H1 (cell line): ENCODE results near the gene KCTD2. TPM values are rescaled to one million over a fixed set of nuclear protein-coding genes. Genes with fewer than 3 reads are reported as not detected.

Experiments used
- CTCF ChIA-PET: fragments of 300-600 bp; sonication (Branson Sonifier 250); formaldehyde crosslinking; loops from one replicate; lab custom pipeline; 2021; ENCODE audit not compliant: partially characterized antibody; lab: Charles Lee
- POLR2A ChIA-PET: fragments of 300-600 bp; sonication (Branson Sonifier 250); formaldehyde crosslinking; loops from one replicate; lab custom pipeline; 2021; ENCODE audit warnings: inconsistent platforms; ENCODE audit not compliant: partially characterized antibody; lab: Charles Lee
- DNase-seq, 2 experiments: peaks; one replicate each; pipeline versions ENCODE4 v3.0.0 to v3.0.0-alpha.2; 2010 to 2022; ENCODE audit warnings: low spot score in 2 of 2, low read depth in 1 of 2, mixed read lengths in 1 of 2
- FAIRE-seq: peaks from 2 replicates; lab custom pipeline; 2011; peaks lifted over from hg19 to GRCh38; lab: Jason Lieb, UNC
- H2AFZ ChIP-seq: 2 replicates; pipeline ENCODE4 v1.8.1; 2012; ENCODE audit warnings: low read length, inconsistent platforms
- H2AK5ac ChIP-seq: 2 replicates; pipeline ENCODE4 v1.6.1; 2013; ENCODE audit warnings: low read depth, low read length
- H2BK120ac ChIP-seq: replicated peaks from 2 replicates; pipeline ENCODE3; 2013; ENCODE audit warnings: low read depth, low read length, inconsistent platforms
- H2BK12ac ChIP-seq: 2 replicates; pipeline ENCODE4 v1.6.1; 2013; ENCODE audit warnings: low read depth, low read length
- H2BK15ac ChIP-seq: 2 replicates; pipeline ENCODE4 v1.6.1; 2013; ENCODE audit warnings: low read length
- H2BK20ac ChIP-seq: 2 replicates; pipeline ENCODE4 v1.6.1; 2013; ENCODE audit warnings: low read length
- H2BK5ac ChIP-seq: 2 replicates; pipeline ENCODE4 v1.6.1; 2013; ENCODE audit warnings: low read depth, low read length
- H3K14ac ChIP-seq: 2 replicates; pipeline ENCODE4 v1.6.1; 2013; ENCODE audit warnings: inconsistent platforms; ENCODE audit not compliant: insufficient read length
- H3K18ac ChIP-seq: 2 replicates; pipeline ENCODE4 v1.6.1; 2013; ENCODE audit warnings: low read length; ENCODE audit errors: extremely low read depth
- H3K23ac ChIP-seq: 2 replicates; pipeline ENCODE4 v1.6.1; 2013; ENCODE audit warnings: inconsistent platforms; ENCODE audit not compliant: insufficient read length
- H3K23me2 ChIP-seq: 2 replicates; pipeline ENCODE4 v1.6.1; 2013; ENCODE audit warnings: low read depth, low read length
- H3K27ac ChIP-seq: 2 replicates; pipeline ENCODE4 v1.6.1; 2011; ENCODE audit warnings: low read depth, low read length, inconsistent platforms
- H3K27me3 ChIP-seq, 4 experiments: replicated peaks in 1 of 4; 1 replicate in 1 of 4; 2 replicates in 3 of 4; pipeline versions ENCODE4 v1.6.1 to v1.8.1; 2011 to 2013; ENCODE audit warnings: low read length in 3 of 4, mild to moderate bottlenecking in 3 of 4, inconsistent platforms in 2 of 4, mixed read lengths in 2 of 4, moderate library complexity in 1 of 4; ENCODE audit not compliant: control insufficient read depth in 3 of 4, insufficient read depth in 3 of 4; ENCODE audit errors: extremely low read depth in 1 of 4
- H3K36me3 ChIP-seq, 4 experiments: 2 replicates each; pipeline versions ENCODE4 v1.6.1 to v1.8.1; 2011 to 2013; ENCODE audit warnings: mild to moderate bottlenecking in 4 of 4, low read length in 3 of 4, moderate library complexity in 2 of 4, control low read depth in 1 of 4, inconsistent platforms in 1 of 4; ENCODE audit not compliant: insufficient read depth in 4 of 4, control insufficient read depth in 2 of 4
- H3K4ac ChIP-seq: replicated peaks from 2 replicates; pipeline ENCODE3; 2013; ENCODE audit warnings: low read length, low read depth, mixed read lengths, inconsistent platforms; ENCODE audit not compliant: insufficient read length
- H3K4me1 ChIP-seq, 4 experiments: replicated peaks in 1 of 4; 1 replicate in 1 of 4; 2 replicates in 3 of 4; pipeline versions ENCODE4 v1.6.1 to v1.8.1; 2011 to 2013; ENCODE audit warnings: low read length in 3 of 4, inconsistent platforms in 2 of 4, mixed read lengths in 1 of 4; ENCODE audit not compliant: insufficient read depth in 4 of 4, control insufficient read depth in 3 of 4
- H3K4me2 ChIP-seq, 2 experiments: 2 replicates each; pipeline versions ENCODE4 v1.6.1 to v1.8.1; 2011 to 2013; ENCODE audit warnings: low read depth in 2 of 2, low read length in 2 of 2, control low read depth in 1 of 2, inconsistent platforms in 1 of 2, mild to moderate bottlenecking in 1 of 2; ENCODE audit not compliant: insufficient read depth in 1 of 2
- H3K4me3 ChIP-seq, 4 experiments: fragments of 200-600, 300-600 bp in 1 of 4; sonication (generic), shearing (Covaris generic), sonication (Bioruptor Twin) in 1 of 4; 2 replicates each; pipeline versions ENCODE4 v1.5.1 to v1.8.1; 2011 to 2016; ENCODE audit warnings: low read length in 4 of 4, low read depth in 3 of 4, control low read depth in 2 of 4, inconsistent platforms in 2 of 4, mild to moderate bottlenecking in 2 of 4, mixed read lengths in 1 of 4, moderate library complexity in 1 of 4; ENCODE audit not compliant: insufficient read depth in 2 of 4; ENCODE audit errors: extremely low read depth in 1 of 4
- H3K56ac ChIP-seq: replicated peaks from 2 replicates; pipeline ENCODE3; 2013; ENCODE audit warnings: low read depth, mild to moderate bottlenecking, mixed read lengths, low read length, inconsistent platforms; ENCODE audit not compliant: insufficient read length
- H3K79me1 ChIP-seq: 2 replicates; pipeline ENCODE4 v1.6.1; 2013; ENCODE audit warnings: low read depth, low read length, control low read depth
- H3K79me2 ChIP-seq, 2 experiments: 2 replicates each; pipeline versions ENCODE4 v1.6.1 to v1.8.1; 2012 to 2013; ENCODE audit warnings: low read length in 2 of 2, mild to moderate bottlenecking in 2 of 2, inconsistent platforms in 1 of 2; ENCODE audit not compliant: insufficient read depth in 2 of 2, control insufficient read depth in 1 of 2
- H3K9ac ChIP-seq, 4 experiments: replicated peaks in 1 of 4; 1 replicate in 1 of 4; 2 replicates in 3 of 4; pipeline versions ENCODE4 v1.6.1 to v1.8.1; 2011 to 2013; ENCODE audit warnings: low read depth in 3 of 4, low read length in 3 of 4, control low read depth in 2 of 4, mild to moderate bottlenecking in 2 of 4, moderate library complexity in 2 of 4, inconsistent platforms in 1 of 4; ENCODE audit errors: extremely low read depth in 1 of 4
- H3K9me3 ChIP-seq, 2 experiments: 2 replicates each; pipeline versions ENCODE4 v1.6.1 to v1.8.1; 2012 to 2013; ENCODE audit warnings: mild to moderate bottlenecking in 2 of 2, moderate library complexity in 2 of 2, control low read depth in 1 of 2, inconsistent platforms in 1 of 2, low read depth in 1 of 2, low read length in 1 of 2, mixed read lengths in 1 of 2; ENCODE audit not compliant: insufficient read depth in 2 of 2
- H4K20me1 ChIP-seq, 2 experiments: replicated peaks in 1 of 2; 2 replicates each; pipeline versions ENCODE3 to v1.8.1; 2011 to 2013; ENCODE audit warnings: inconsistent platforms in 2 of 2, low read length in 2 of 2, mild to moderate bottlenecking in 1 of 2; ENCODE audit not compliant: insufficient read depth in 2 of 2, control insufficient read depth in 1 of 2
- H4K5ac ChIP-seq: 2 replicates; pipeline ENCODE4 v1.6.1; 2013; ENCODE audit warnings: low read length, low read depth, mixed read lengths, inconsistent platforms; ENCODE audit not compliant: insufficient read length
- H4K8ac ChIP-seq: 2 replicates; pipeline ENCODE4 v1.8.0; 2013; ENCODE audit warnings: mild to moderate bottlenecking, moderate library complexity, low read length, inconsistent platforms; ENCODE audit not compliant: insufficient read depth; ENCODE audit errors: extremely low read depth
- H4K91ac ChIP-seq: replicated peaks from 2 replicates; pipeline ENCODE3; 2013; ENCODE audit warnings: low read length, mixed read lengths, inconsistent platforms; ENCODE audit not compliant: insufficient read length
- BCL11A ChIP-seq, 2 experiments: IDR thresholded peaks; one replicate each; pipeline ENCODE4 v1.6.1; 2011; ENCODE audit warnings: low read depth in 2 of 2, low read length in 2 of 2, mild to moderate bottlenecking in 2 of 2
- CTBP2 ChIP-seq: IDR thresholded peaks from 2 replicates; pipeline ENCODE4 v1.7.0; 2011; ENCODE audit warnings: borderline replicate concordance, mild to moderate bottlenecking, moderate library complexity, mixed read lengths, low read length; ENCODE audit not compliant: insufficient read depth, insufficient read length
- CTCF ChIP-seq, 3 experiments: IDR thresholded peaks; 1 replicate in 2 of 3; 2 replicates in 1 of 3; pipeline versions ENCODE4 v1.5.1 to v1.6.1; 2011; ENCODE audit warnings: low read length in 3 of 3, mild to moderate bottlenecking in 3 of 3, inconsistent platforms in 2 of 3, low read depth in 1 of 3, moderate library complexity in 1 of 3; ENCODE audit not compliant: insufficient read depth in 1 of 3; ENCODE audit errors: control extremely low read depth in 1 of 3
- GABPA ChIP-seq: IDR thresholded peaks from 2 replicates; pipeline ENCODE4 v1.6.1; 2011; ENCODE audit warnings: mild to moderate bottlenecking, low read length, moderate library complexity, borderline replicate concordance; ENCODE audit not compliant: insufficient read depth
- MAFK ChIP-seq: IDR thresholded peaks from 2 replicates; pipeline ENCODE4 v1.6.1; 2012; ENCODE audit warnings: low read depth, mild to moderate bottlenecking, improper control_type of control experiment, low read length
- RXRA ChIP-seq: IDR thresholded peaks from 2 replicates; pipeline ENCODE4 v1.6.1; 2011; ENCODE audit warnings: low read depth, mild to moderate bottlenecking, low read length, moderate library complexity; ENCODE audit not compliant: insufficient read depth
- SP2 ChIP-seq: IDR thresholded peaks from 2 replicates; pipeline ENCODE4 v1.6.1; 2012; ENCODE audit warnings: mild to moderate bottlenecking, low read length, inconsistent platforms
- TAF1 ChIP-seq: IDR thresholded peaks from 2 replicates; pipeline ENCODE4 v1.6.1; 2011; ENCODE audit warnings: mild to moderate bottlenecking, low read depth, low read length
- WGBS, 2 experiments: shearing (Covaris generic) in 1 of 2; methylation state at CpG; one replicate each; pipeline versions ENCODE4 v1.1.6 to v1.1.7; 2013 to 2015; ENCODE audit warnings: low lambda C conversion rate in 2 of 2, mixed read lengths in 2 of 2, inconsistent platforms in 1 of 2, low coverage in 1 of 2, missing lambda C conversion rate in 1 of 2; ENCODE audit not compliant: insufficient replicate concordance in 2 of 2, insufficient coverage in 1 of 2, insufficient read length in 1 of 2; ENCODE audit errors: extremely low coverage in 1 of 2, missing lambda C conversion rate in 1 of 2; 5-methylcytosine and 5-hydroxymethylcytosine counted together
- polyA plus RNA-seq, 7 experiments: library from polyadenylated mRNA; depleted of rRNA in 3 of 7; stranded (reverse) in 5 of 7; unstranded in 2 of 7; fragments of >200 nt in 5 of 7; fragments of 200-250 nt in 2 of 7; gene quantifications; 1 replicate in 5 of 7; 2 replicates in 1 of 7; 4 replicates in 1 of 7; pipeline versions ENCODE4 v1.2.1 to v1.2.3, GENCODE V29; 2011 to 2013; ENCODE audit warnings: missing spikeins in 2 of 7, mixed read lengths in 2 of 7
- total RNA-seq: library from RNA; stranded (reverse); fragmentation: NEBNext Ultra II Directional; extraction: Animal tissue kit (Norgen Biotek cat#: 25700); gene quantifications from 2 replicates; pipeline ENCODE4 v1.2.1, GENCODE V29; 2021

KCTD2 gene
- total and polyA plus RNA-seq, 2 of the 8 experiments (the other 6 are each of a cell fraction or from before 2014, with no cell fraction given) = 33.7 to 36.8 TPM

- no peak overlapping the region for H4K8ac ChIP-seq
- DNase-seq = no peak
- H3K4me2 ChIP-seq = no peak overlapping the region
- no peaks in the 10 kb centered on the region for H3K23me2 ChIP-seq
- H3K27ac ChIP-seq = no peak overlapping the region
- no peaks in the 10 kb centered on the region for H3K9me3 ChIP-seq
- H3K4me1 ChIP-seq = no peaks in the 10 kb centered on the region; a peak in 1 of 7 replicates
- H2BK15ac ChIP-seq = no peak overlapping the region
- H2BK5ac ChIP-seq = no peak overlapping the region
- no peak overlapping the region for H2AFZ ChIP-seq
- H3K9ac ChIP-seq = no peak overlapping the region
- no peak overlapping the region for H3K4ac ChIP-seq
- H3K18ac ChIP-seq = no peak overlapping the region
- H2BK120ac ChIP-seq = no peak overlapping the region
- no peak overlapping the region for H3K14ac ChIP-seq
- TF ChIP-seq CTCF (IDR thresholded peaks at IDR 0.05; ENCODE audit: control extremely low read depth in 1 of 3, insufficient read depth in 1 of 3, low read depth in 1 of 3, low read length in 3 of 3) = no peak
- TF ChIP-seq TAF1 = no peak
- no peak for TF ChIP-seq MAFK
- no peak for TF ChIP-seq SP2
- no peak for TF ChIP-seq BCL11A (IDR thresholded peaks at IDR 0.05; ENCODE audit: low read depth in 2 of 2, low read length in 2 of 2)
- no peak for TF ChIP-seq RXRA
- TF ChIP-seq GABPA = no peak
- no peak for TF ChIP-seq CTBP2
- peaks cover 20 to 67% (median 45%) of the 10 kb centered on the region in 4 experiments for H3K36me3 ChIP-seq
- H2BK12ac ChIP-seq = no peak overlapping the region
- no peaks in the 10 kb centered on the region for H3K27me3 ChIP-seq
- H4K20me1 ChIP-seq = peaks cover 3 to 12% of the 10 kb centered on the region in 2 experiments
- FAIRE-seq = no peak
- WGBS, 2 experiments = 96% methylated on average over 26 of the region's 26 CpGs; no CpG with 5 or more reads in 1 of the 2 experiments
- H3K4me3 ChIP-seq = no peak overlapping the region
- CTCF ChIA-PET = interaction anchor here (0.8 to 8.1 kb wide), 26 partner anchors 8 to 180 kb away, joined by 3 to 81 read pairs (median 4); partner anchors contain the start of genes ARMC7, KCTD2, NT5C and SLC16A5
- H3K56ac ChIP-seq = no peak overlapping the region
- H4K91ac ChIP-seq = no peak overlapping the region
- H4K5ac ChIP-seq = no peak overlapping the region
- H3K79me2 ChIP-seq = peaks cover 0 to 8% of the 10 kb centered on the region in 2 experiments; a peak in 1 of 4 replicates
- H3K23ac ChIP-seq = no peak overlapping the region
- H2BK20ac ChIP-seq = no peak overlapping the region
- peaks cover 2% of the 10 kb centered on the region for H3K79me1 ChIP-seq
- POLR2A ChIA-PET = interaction anchor here (0.6 to 2.3 kb wide), 7 partner anchors 14 to 120 kb away, joined by 3 to 5 read pairs (median 3); partner anchors contain the start of genes ATP5PD, KCTD2 and SLC16A5
- H2AK5ac ChIP-seq = no peak overlapping the region
Observed at GRCh38 chr17:75060434-75061054, 13.5 kb downstream of the KCTD2 start.
